ENCODE results near the gene CYP27B1. TPM values are rescaled to one million over a fixed set of nuclear protein-coding genes. Genes with fewer than 3 reads are reported as not detected.
"Not testable (repeated sequence)": the region's sequence is repeated elsewhere in the genome, so short reads cannot be mapped to it uniquely, and the experiment has no call there.

The CYP27B1 gene
- total RNA-seq, 2 experiments from 2014 or later: 1.9 to 2.3 TPM

DNA sequence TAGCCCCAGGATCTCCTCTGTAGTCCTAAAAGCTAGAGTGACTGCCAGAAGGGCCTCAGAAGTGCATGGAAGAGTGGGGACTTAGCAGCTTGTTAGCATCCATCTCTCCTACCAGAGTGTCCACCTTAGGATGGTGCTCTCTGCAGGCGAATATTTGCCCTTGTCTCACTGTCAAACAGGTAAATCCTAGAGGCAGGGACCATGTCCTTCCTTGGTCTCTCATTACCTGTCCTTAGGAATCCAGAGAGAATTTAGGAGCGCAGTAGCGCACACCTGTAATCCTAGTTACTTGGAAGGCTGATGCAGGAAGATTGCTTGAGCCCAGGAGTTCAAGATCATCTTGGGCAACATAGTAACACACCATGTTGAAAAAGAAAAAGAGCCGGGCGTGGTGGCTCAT, 49.7 kb downstream of the CYP27B1 start:
- Mint-ChIP-seq H3K36me3 (ENCODE audit: low read depth) (peaks cover 47% of the 10 kb centered on the region), H3K9me3 (no peaks in the 10 kb centered on the region), H3K4me1 (no peaks in the 10 kb centered on the region), H3K27me3 (no peaks in the 10 kb centered on the region), H3K27ac (no peak overlapping the region), H3K4me3 (no peak overlapping the region)
- CTCF ChIA-PET: interaction anchor here (0.6 to 1.0 kb wide), 2 partner anchors 84 to 477 kb away, joined by 4 read pairs; partner anchors contain the start of gene B4GALNT1
- DNase-seq: peak; percentile 4
- POLR2A ChIA-PET: interaction anchor here (0.5 kb wide), 1 partner anchor 238 kb away, joined by 3 read pairs; no protein-coding TSS in a partner anchor

DNA sequence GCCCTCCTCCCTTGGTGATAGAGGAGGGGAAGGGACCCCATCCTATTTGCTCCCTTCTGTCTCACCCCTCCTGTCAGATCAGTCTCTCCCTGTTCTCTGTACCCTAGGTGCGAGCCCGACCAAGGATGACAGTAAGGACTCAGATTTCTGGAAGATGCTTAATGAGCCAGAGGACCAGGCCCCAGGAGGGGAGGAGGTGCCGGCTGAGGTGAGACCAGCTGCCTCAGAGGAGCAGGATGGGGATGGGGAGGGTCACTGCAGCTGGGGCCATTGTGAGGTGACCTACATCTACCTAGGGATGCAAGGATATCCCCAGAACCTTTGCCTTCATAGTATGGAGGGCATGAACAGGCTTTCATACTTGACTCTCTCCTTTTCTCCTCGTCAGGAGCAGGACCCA, 50.6 kb downstream of the CYP27B1 start:
- DNase-seq: peak; percentile 4
- peaks cover 1% of the 10 kb centered on the region for H3K4me1 Mint-ChIP-seq
- CTCF ChIA-PET: no interaction called here
- no peak overlapping the region for H3K27ac Mint-ChIP-seq
- H3K27me3 Mint-ChIP-seq: no peaks in the 10 kb centered on the region
- no peaks in the 10 kb centered on the region for H3K9me3 Mint-ChIP-seq
- no peak overlapping the region for H3K4me3 Mint-ChIP-seq
- H3K36me3 Mint-ChIP-seq (ENCODE audit: low read depth): peaks cover 50% of the 10 kb centered on the region
- POLR2A ChIA-PET: no interaction called here

DNA sequence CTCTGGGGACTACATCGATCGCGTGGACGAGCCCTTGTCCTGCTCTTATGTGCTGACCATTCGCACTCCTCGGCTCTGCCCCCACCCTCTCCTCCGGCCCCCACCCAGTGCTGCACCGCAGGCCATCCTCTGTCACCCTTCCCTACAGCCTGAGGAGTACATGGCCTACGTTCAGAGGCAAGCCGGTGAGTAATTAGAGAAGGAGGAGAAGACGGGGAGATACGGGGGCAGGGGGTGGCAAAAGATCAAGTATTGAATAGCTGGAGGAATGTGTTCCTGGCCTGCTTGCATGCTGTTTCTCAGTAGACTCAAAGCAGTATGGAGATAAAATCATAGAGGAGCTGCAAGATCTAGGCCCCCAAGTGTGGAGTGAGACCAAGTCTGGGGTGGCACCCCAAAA, 51.1 kb downstream of the CYP27B1 start:
- peak; percentile 4 for DNase-seq
- Mint-ChIP-seq H3K27me3 (no peaks in the 10 kb centered on the region), H3K4me1 (peaks cover 1% of the 10 kb centered on the region), H3K36me3 (ENCODE audit: low read depth) (peaks cover 48% of the 10 kb centered on the region), H3K27ac (no peak overlapping the region), H3K9me3 (no peaks in the 10 kb centered on the region), H3K4me3 (no peak overlapping the region)
- POLR2A ChIA-PET: no interaction called here
- CTCF ChIA-PET: no interaction called here

DNA sequence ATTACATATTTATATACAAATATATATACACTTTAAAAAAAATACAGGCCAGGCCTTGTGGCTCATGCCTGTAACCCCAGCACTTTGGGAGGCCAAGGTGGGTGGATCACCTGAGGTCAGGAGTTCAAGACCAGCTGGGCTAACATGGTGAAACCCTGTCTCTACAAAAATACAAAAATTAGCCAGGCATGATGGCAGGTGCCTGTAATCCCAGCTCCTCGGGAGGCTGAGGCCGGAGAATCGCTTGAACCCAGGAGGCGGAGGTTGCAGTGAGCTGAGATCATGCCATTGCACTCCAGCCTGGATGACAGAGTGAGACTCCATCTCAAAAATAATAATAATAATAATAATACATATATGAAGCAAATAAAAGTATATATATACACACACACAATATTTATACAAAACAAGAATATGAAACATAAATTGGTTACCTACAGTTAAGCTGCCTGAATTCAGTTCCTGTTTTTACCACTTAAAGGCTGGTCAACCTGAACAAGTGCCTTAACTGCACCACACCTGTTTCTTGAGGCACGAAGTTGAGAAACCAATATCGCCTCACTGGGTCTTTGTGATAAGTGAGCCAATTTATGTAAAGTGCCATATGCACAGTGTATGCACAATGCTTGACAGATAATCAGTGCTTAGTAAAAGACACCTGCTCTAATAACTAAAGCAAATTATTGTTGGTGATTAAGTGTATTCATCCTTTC, 51.7 kb downstream of the CYP27B1 start:
- CTCF ChIA-PET, H3K4me1 Mint-ChIP-seq, POLR2A ChIA-PET, DNase-seq, H3K4me3 Mint-ChIP-seq, H3K27me3 Mint-ChIP-seq, H3K27ac Mint-ChIP-seq, H3K9me3 Mint-ChIP-seq: not testable (repeated sequence)
- peaks cover 49% of the 10 kb centered on the region for H3K36me3 Mint-ChIP-seq (ENCODE audit: low read depth)

DNA sequence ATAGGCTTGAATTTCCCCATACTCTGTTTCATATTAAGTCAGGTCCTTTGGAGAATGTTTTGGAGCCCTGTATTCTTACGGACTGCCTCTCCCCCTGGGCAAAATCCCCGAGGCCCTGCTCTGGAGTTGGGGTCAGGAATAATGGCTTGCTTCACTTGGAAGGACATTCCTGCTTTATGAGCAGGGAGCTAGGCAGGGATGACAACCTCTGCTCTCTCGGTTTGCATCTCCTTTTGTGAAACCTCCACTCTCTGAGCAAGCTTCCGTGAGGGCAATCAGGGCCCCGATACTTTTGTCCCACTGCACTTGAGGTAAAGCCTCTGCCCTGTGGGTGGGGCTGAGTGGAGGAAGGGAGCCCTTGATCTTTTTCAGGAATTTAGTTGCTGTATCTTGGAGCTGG, 53.7 kb downstream of the CYP27B1 start:
- Mint-ChIP-seq H3K27me3 (no peaks in the 10 kb centered on the region), H3K4me1 (peaks cover 4% of the 10 kb centered on the region), H3K9me3 (no peaks in the 10 kb centered on the region), H3K27ac (no peak overlapping the region), H3K36me3 (ENCODE audit: low read depth) (peaks cover 38% of the 10 kb centered on the region), H3K4me3 (no peak overlapping the region)
- CTCF ChIA-PET: interaction anchor here (0.6 to 0.7 kb wide), 2 partner anchors 22 to 130 kb away, joined by 3 read pairs; no protein-coding TSS in a partner anchor
- POLR2A ChIA-PET: interaction anchor here (0.6 kb wide), 1 partner anchor 77 kb away, joined by 4 read pairs; no protein-coding TSS in a partner anchor
- DNase-seq: no peak

DNA sequence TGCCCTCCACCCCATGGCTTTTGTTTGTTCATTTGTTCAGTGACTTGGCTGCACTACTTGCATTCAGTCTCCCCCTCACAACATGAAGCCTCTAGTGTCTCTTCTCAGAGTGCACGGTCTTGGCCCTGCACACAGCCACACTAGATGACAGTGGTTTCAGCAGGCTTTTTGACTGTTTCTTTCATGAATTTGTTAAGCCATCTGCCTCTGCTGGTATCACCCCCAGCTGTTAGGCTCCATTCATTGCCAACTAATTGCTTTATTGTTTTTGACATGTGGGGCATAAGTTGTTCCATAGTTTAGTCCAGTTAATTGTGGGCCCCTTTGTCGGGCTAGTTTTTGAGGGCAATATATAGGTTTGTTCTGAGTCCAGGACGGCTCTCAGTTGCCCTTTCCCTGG, 54.2 kb downstream of the CYP27B1 start:
- no peak for DNase-seq
- Mint-ChIP-seq H3K27ac (no peak overlapping the region), H3K36me3 (ENCODE audit: low read depth) (peaks cover 33% of the 10 kb centered on the region), H3K9me3 (no peaks in the 10 kb centered on the region), H3K4me1 (peaks cover 4% of the 10 kb centered on the region), H3K27me3 (no peaks in the 10 kb centered on the region), H3K4me3 (no peak overlapping the region)
- ChIA-PET CTCF (interaction anchor here (0.6 to 0.7 kb wide), 2 partner anchors 22 to 130 kb away, joined by 3 read pairs; no protein-coding TSS in a partner anchor), POLR2A (no interaction called here)

Small RNA genes lying within 50 kb of the gene (microRNA-seq; reads per million reads assigned to microRNA genes)
- gene MIR6759 (ENCODE audit: borderline microRNAs expressed, borderline replicate concordance): not detected

Other genes with a start within 250 kb of the CYP27B1 start
- gene DDIT3, start 246.6 kb downstream of the CYP27B1 start, total RNA-seq: 10 to 100 TPM; 10.5 to 11.4 TPM
- gene MBD6, start 244.3 kb downstream of the CYP27B1 start, total RNA-seq: 10 to 100 TPM; 66.0 to 80.1 TPM
- 10 to 100 TPM; 79.3 to 80.5 TPM for gene DCTN2, start 219.9 kb downstream of the CYP27B1 start, total RNA-seq
- under 1 TPM; 0.64 to 0.89 TPM for gene KIF5A, start 217.0 kb downstream of the CYP27B1 start, total RNA-seq
- 10 to 100 TPM; 17.9 to 20.4 TPM for gene PIP4K2C, start 175.9 kb downstream of the CYP27B1 start, total RNA-seq
- gene DTX3, start 162.3 kb downstream of the CYP27B1 start, total RNA-seq: 10 to 100 TPM; 15.5 to 16.5 TPM
- under 1 TPM; 0.25 to 0.42 TPM for gene ARHGEF25, start 155.6 kb downstream of the CYP27B1 start, total RNA-seq
- gene B4GALNT1, start 133.9 kb downstream of the CYP27B1 start, total RNA-seq: under 1 TPM; 0.62 to 0.77 TPM
- 100 to 1,000 TPM; 138 to 142 TPM for gene OS9, start 72.9 kb downstream of the CYP27B1 start, total RNA-seq
- gene AGAP2, start 28.3 kb downstream of the CYP27B1 start, total RNA-seq: 10 to 100 TPM; 72.6 to 73.3 TPM
- gene TSPAN31, start 22.0 kb downstream of the CYP27B1 start, total RNA-seq: 10 to 100 TPM; 18.6 to 22.3 TPM
- 100 to 1,000 TPM in 1 of 2 experiments, 10 to 100 TPM in 1; 84.4 to 104 TPM for gene CDK4, start 14.8 kb downstream of the CYP27B1 start, total RNA-seq
- gene MARCHF9, start 12.0 kb downstream of the CYP27B1 start, total RNA-seq: 10 to 100 TPM; 23.7 to 27.2 TPM
- 10 to 100 TPM; 13.4 to 17.2 TPM for gene METTL1, start 5.0 kb upstream of the CYP27B1 start, total RNA-seq
- 1 to 10 TPM; 2.8 to 3.0 TPM for gene EEF1AKMT3, start 5.5 kb upstream of the CYP27B1 start, total RNA-seq
- gene TSFM, start 15.7 kb upstream of the CYP27B1 start, total RNA-seq: 10 to 100 TPM; 23.6 to 29.7 TPM
- gene AVIL, start 51.7 kb upstream of the CYP27B1 start, total RNA-seq: 1 to 10 TPM; 3.5 to 3.6 TPM
- 100 to 1,000 TPM; 144 to 156 TPM for gene CTDSP2, start 79.7 kb upstream of the CYP27B1 start, total RNA-seq
- gene ATP23, start 174.5 kb upstream of the CYP27B1 start, total RNA-seq: 10 to 100 TPM; 15.9 to 19.1 TPM

Data from activated CD4-positive, alpha-beta T cell treated with anti-CD3 and anti-CD28 coated beads, Interleukin-2, amount 10 ng/mL, durations not matched to agents 7 days and 5 days (primary cell).